OCI-LY1 (cell line): ENCODE results near the gene DHRS1.

ENCODE experiments used
- H2AFZ ChIP-seq: fragments of 200-600 bp; sonication (generic), shearing (Covaris generic); 2 replicates; pipeline ENCODE4 v1.6.0; 2014; ENCODE audit warnings: antibody characterized with exemption, mild to moderate bottlenecking, low read length
- H3F3A ChIP-seq: fragments of 200-600 bp; sonication (generic), shearing (Covaris generic); 2 replicates; pipeline ENCODE4 v1.6.0; 2014; ENCODE audit warnings: mild to moderate bottlenecking, antibody characterized with exemption, low read length, moderate library complexity; ENCODE audit not compliant: insufficient read depth
- H3K27ac ChIP-seq: fragments of 200-600 bp; sonication (generic); 2 replicates; pipeline ENCODE4 v1.5.1; 2014; ENCODE audit warnings: low read length, mixed run types, mild to moderate bottlenecking, low read depth; ENCODE audit not compliant: poor library complexity, severe bottlenecking
- H3K27me3 ChIP-seq: fragments of 200-600 bp; sonication (generic); 2 replicates; pipeline ENCODE4 v1.6.0; 2014; ENCODE audit warnings: antibody characterized with exemption, mild to moderate bottlenecking, low read length, moderate library complexity; ENCODE audit not compliant: insufficient read depth
- H3K36me3 ChIP-seq: fragments of 200-600 bp; sonication (generic); 2 replicates; pipeline ENCODE4 v1.6.1; 2014; ENCODE audit warnings: mild to moderate bottlenecking, antibody characterized with exemption, low read length, moderate library complexity, mixed read lengths; ENCODE audit not compliant: insufficient read depth
- H3K4me1 ChIP-seq: fragments of 200-600 bp; sonication (generic); 2 replicates; pipeline ENCODE4 v1.5.1; 2014; ENCODE audit warnings: mild to moderate bottlenecking, low read length, moderate library complexity; ENCODE audit not compliant: insufficient read depth, severe bottlenecking
- H3K4me2 ChIP-seq: fragments of 200-600 bp; sonication (generic), shearing (Covaris generic); 2 replicates; pipeline ENCODE4 v1.6.1; 2014; ENCODE audit warnings: low read length
- H3K4me3 ChIP-seq: fragments of 200-600 bp; sonication (generic); 2 replicates; pipeline ENCODE4 v1.5.1; 2014; ENCODE audit warnings: low read length, low read depth, mild to moderate bottlenecking, mixed read lengths; ENCODE audit not compliant: poor library complexity, severe bottlenecking
- H3K79me2 ChIP-seq: fragments of 200-600 bp; shearing (Covaris generic); 2 replicates; pipeline ENCODE4 v1.6.1; 2016; ENCODE audit warnings: mixed run types, low read length, mixed read lengths; ENCODE audit not compliant: insufficient read depth
- H3K9ac ChIP-seq: fragments of 200-600 bp; sonication (generic), shearing (Covaris generic); 2 replicates; pipeline ENCODE4 v1.6.1; 2014; ENCODE audit warnings: mild to moderate bottlenecking, low read length, mixed read lengths
- H3K9me2 ChIP-seq: fragments of 200-600 bp; sonication (generic), shearing (Covaris generic); 2 replicates; pipeline ENCODE4 v1.6.1; 2014; ENCODE audit warnings: low read depth, mild to moderate bottlenecking, low read length, mixed read lengths
- H3K9me3 ChIP-seq: fragments of 200-600 bp; shearing (Covaris generic); 2 replicates; pipeline ENCODE4 v1.6.1; 2014; ENCODE audit warnings: low read length, mixed read lengths
- H4K20me1 ChIP-seq: fragments of 200-600 bp; sonication (generic), shearing (Covaris generic); 2 replicates; pipeline ENCODE4 v1.6.0; 2016; ENCODE audit warnings: mild to moderate bottlenecking, low read length; ENCODE audit not compliant: insufficient read depth
- EZH2 ChIP-seq: fragments of 200-600 bp; sonication (generic), shearing (Covaris generic); IDR thresholded peaks from 2 replicates; pipeline ENCODE4 v1.8.0; 2017; ENCODE audit warnings: borderline replicate concordance, mixed run types, mild to moderate bottlenecking, antibody characterized with exemption, low read length, moderate library complexity, mixed read lengths
- TF ChIP-seq, protein P1 (sequence below): fragments of 200-600 bp; sonication (generic), shearing (Covaris generic); IDR thresholded peaks from 2 replicates; pipeline ENCODE4 v1.5.1; 2017; ENCODE audit warnings: mild to moderate bottlenecking, antibody characterized with exemption, low read length, moderate library complexity, mixed read lengths

The DHRS1 gene

GRCh38 chr14:24292118-24292807 lies 7.3 kb downstream of the DHRS1 start:
- no peak overlapping the region for H3K27ac ChIP-seq
- H3K9me2 ChIP-seq, result no peaks in the 10 kb centered on the region
- no peaks in the 10 kb centered on the region for H3K79me2 ChIP-seq
- no peaks in the 10 kb centered on the region for H3K9me3 ChIP-seq
- no peak overlapping the region for H2AFZ ChIP-seq
- H3F3A ChIP-seq, result no peaks in the 10 kb centered on the region
- no peak overlapping the region for H3K4me2 ChIP-seq
- no peaks in the 10 kb centered on the region for H4K20me1 ChIP-seq
- no peaks in the 10 kb centered on the region for H3K4me1 ChIP-seq
- H3K36me3 ChIP-seq, result peaks cover 47% of the 10 kb centered on the region
- H3K9ac ChIP-seq, result no peak overlapping the region
- no peak for TF ChIP-seq EZH2
- TF ChIP-seq, protein P1, sequence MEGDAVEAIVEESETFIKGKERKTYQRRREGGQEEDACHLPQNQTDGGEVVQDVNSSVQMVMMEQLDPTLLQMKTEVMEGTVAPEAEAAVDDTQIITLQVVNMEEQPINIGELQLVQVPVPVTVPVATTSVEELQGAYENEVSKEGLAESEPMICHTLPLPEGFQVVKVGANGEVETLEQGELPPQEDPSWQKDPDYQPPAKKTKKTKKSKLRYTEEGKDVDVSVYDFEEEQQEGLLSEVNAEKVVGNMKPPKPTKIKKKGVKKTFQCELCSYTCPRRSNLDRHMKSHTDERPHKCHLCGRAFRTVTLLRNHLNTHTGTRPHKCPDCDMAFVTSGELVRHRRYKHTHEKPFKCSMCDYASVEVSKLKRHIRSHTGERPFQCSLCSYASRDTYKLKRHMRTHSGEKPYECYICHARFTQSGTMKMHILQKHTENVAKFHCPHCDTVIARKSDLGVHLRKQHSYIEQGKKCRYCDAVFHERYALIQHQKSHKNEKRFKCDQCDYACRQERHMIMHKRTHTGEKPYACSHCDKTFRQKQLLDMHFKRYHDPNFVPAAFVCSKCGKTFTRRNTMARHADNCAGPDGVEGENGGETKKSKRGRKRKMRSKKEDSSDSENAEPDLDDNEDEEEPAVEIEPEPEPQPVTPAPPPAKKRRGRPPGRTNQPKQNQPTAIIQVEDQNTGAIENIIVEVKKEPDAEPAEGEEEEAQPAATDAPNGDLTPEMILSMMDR, result no peak
- H3K27me3 ChIP-seq, result no peaks in the 10 kb centered on the region
- H3K4me3 ChIP-seq, result no peak overlapping the region

- H3K27ac ChIP-seq, result no peak overlapping the region
- TF ChIP-seq, protein P1, result no peak
- no peak for TF ChIP-seq EZH2
These were observed 8.0 kb downstream of the DHRS1 start for GRCh38 chr14:24291446-24292117.

DNA sequence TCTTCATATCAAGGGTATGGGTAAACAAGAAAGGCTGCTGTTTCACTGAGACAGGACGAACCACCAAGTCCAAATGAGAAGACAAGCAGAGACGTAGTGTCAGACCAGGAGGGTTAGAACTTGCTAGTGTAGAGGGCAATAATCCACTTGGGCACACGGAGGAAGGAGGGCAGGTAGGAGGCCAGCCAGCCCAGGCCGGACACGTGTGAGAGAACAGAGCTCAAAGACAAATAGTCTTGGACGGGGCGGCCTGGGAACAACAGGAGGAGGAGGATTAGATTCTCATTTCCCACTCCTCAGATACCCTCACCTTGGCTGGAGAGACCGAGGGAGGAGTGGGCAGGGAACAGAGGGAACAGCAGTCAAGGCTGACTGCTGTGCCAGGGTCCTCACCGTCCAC lies 8.8 kb downstream of the DHRS1 start:
- H3K79me2 ChIP-seq, result no peaks in the 10 kb centered on the region
- H3K36me3 ChIP-seq, result peaks cover 37% of the 10 kb centered on the region
- no peaks in the 10 kb centered on the region for H3K27me3 ChIP-seq
- H3K9ac ChIP-seq, result no peak overlapping the region
- H3K9me3 ChIP-seq, result no peaks in the 10 kb centered on the region
- H3K9me2 ChIP-seq, result no peaks in the 10 kb centered on the region
- no peak for TF ChIP-seq EZH2
- TF ChIP-seq, protein P1, result no peak
- H3F3A ChIP-seq, result no peaks in the 10 kb centered on the region
- no peaks in the 10 kb centered on the region for H4K20me1 ChIP-seq
- no peak overlapping the region for H3K27ac ChIP-seq
- H3K4me3 ChIP-seq, result no peak overlapping the region
- H2AFZ ChIP-seq, result no peak overlapping the region
- no peaks in the 10 kb centered on the region for H3K4me1 ChIP-seq
- no peak overlapping the region for H3K4me2 ChIP-seq

More at GRCh38 chr14:24291446-24292117, 8.0 kb downstream of the DHRS1 start:
- Histone ChIP-seq H3K79me2 (no peaks in the 10 kb centered on the region), H3K9me2 (no peaks in the 10 kb centered on the region), H2AFZ (no peak overlapping the region), H3F3A (no peaks in the 10 kb centered on the region), H3K36me3 (peaks cover 45% of the 10 kb centered on the region), H3K4me1 (no peaks in the 10 kb centered on the region), H3K9ac (no peak overlapping the region), H3K27me3 (no peaks in the 10 kb centered on the region), H3K4me3 (no peak overlapping the region), H3K4me2 (no peak overlapping the region), H3K9me3 (no peaks in the 10 kb centered on the region), H4K20me1 (no peaks in the 10 kb centered on the region)
